OCI-LY3 (cell line): Measurements from ENCODE around the gene ZNRD2.

ENCODE experiments used
- CTCF ChIP-seq: fragments of 200-600, 300-600 bp; sonication (generic); IDR thresholded peaks from 2 replicates; pipeline ENCODE4 v1.5.1; 2014; ENCODE audit warnings: antibody characterized with exemption, low read length, low read depth
- EZH2phosphoT487 ChIP-seq: fragments of 200-600 bp; shearing (Covaris generic); IDR thresholded peaks from 2 replicates; pipeline ENCODE4 v1.6.1; 2018; ENCODE audit warnings: antibody characterized with exemption, mixed run types, low read depth

- no peak for TF ChIP-seq EZH2phosphoT487
- TF ChIP-seq CTCF = no peak
These were observed 11.3 kb upstream of the ZNRD2 start for GRCh38 chr11:65558930-65559509.
